Measurements from ENCODE around the gene ELK3. TPM values are rescaled to one million over a fixed set of nuclear protein-coding genes. Genes with fewer than 3 reads are reported as not detected.

Gene ELK3
- total and polyA plus RNA-seq, 2 of the 13 experiments (the other 11 are each of a cell fraction or from before 2014, with no cell fraction given), result 2.9 to 3.2 TPM

DNA sequence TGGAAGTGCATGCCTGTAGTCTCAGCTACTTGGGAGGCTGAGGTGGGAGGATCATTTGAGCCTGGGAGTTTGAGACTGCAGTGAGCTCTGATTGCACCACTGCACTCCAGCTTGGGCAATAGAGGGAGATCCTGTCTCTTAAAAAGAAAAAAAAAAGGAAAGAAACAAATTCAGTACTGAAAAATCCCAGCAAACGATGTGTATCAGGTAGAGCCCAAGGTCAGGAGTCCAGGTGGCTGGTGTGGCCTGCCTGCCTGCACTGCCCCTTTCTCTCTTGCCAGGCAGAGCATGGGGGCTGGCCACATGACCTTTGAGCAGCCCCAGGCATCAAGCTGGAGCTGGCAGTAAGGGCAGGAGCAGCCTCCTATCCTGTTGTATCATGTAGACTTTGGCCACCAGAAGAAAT lies 31.8 kb downstream of the ELK3 start (continued):
- TF ChIP-seq, protein P1, sequence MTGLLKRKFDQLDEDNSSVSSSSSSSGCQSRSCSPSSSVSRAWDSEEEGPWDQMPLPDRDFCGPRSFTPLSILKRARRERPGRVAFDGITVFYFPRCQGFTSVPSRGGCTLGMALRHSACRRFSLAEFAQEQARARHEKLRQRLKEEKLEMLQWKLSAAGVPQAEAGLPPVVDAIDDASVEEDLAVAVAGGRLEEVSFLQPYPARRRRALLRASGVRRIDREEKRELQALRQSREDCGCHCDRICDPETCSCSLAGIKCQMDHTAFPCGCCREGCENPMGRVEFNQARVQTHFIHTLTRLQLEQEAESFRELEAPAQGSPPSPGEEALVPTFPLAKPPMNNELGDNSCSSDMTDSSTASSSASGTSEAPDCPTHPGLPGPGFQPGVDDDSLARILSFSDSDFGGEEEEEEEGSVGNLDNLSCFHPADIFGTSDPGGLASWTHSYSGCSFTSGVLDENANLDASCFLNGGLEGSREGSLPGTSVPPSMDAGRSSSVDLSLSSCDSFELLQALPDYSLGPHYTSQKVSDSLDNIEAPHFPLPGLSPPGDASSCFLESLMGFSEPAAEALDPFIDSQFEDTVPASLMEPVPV (CRISPR knock-in tag; IDR thresholded peaks at IDR 0.05), result no peak
- no peak for TF ChIP-seq BCL6 (CRISPR knock-in tag; IDR thresholded peaks at IDR 0.05)
- peak; percentile 31; the same call in 1 of the 2 replicates for TF ChIP-seq NR2F6 (IDR thresholded peaks at IDR 0.05)
- peak; percentile 48; the same call in 1 of the 2 replicates for TF ChIP-seq NR2F6 (CRISPR knock-in tag; IDR thresholded peaks at IDR 0.05)
- no peak for TF ChIP-seq NFE2 (CRISPR knock-in tag; IDR thresholded peaks at IDR 0.05)
- TF ChIP-seq KLF6 (CRISPR knock-in tag; IDR thresholded peaks at IDR 0.05), result no peak
- TF ChIP-seq, protein P2, sequence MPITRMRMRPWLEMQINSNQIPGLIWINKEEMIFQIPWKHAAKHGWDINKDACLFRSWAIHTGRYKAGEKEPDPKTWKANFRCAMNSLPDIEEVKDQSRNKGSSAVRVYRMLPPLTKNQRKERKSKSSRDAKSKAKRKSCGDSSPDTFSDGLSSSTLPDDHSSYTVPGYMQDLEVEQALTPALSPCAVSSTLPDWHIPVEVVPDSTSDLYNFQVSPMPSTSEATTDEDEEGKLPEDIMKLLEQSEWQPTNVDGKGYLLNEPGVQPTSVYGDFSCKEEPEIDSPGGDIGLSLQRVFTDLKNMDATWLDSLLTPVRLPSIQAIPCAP (CRISPR knock-in tag; IDR thresholded peaks at IDR 0.05; ENCODE audit: low read depth), result no peak
- no peak for TF ChIP-seq ARNTL (CRISPR knock-in tag; IDR thresholded peaks at IDR 0.05)
- peak; percentile 54; the same call in 1 of the 2 replicates for TF ChIP-seq ZNF556 (CRISPR knock-in tag; IDR thresholded peaks at IDR 0.05; ENCODE audit: borderline replicate concordance)
- TF ChIP-seq MAZ (IDR thresholded peaks at IDR 0.05; ENCODE audit: borderline replicate concordance, low read depth, low read length), result peak; percentile 55; the same call in 1 of the 2 replicates
- no peak for TF ChIP-seq MAZ (CRISPR knock-in tag; IDR thresholded peaks at IDR 0.05; ENCODE audit: low read depth)
- peak; percentile 62; the same call in 1 of the 2 replicates for TF ChIP-seq PHF21A (CRISPR knock-in tag; IDR thresholded peaks at IDR 0.05)
- TF ChIP-seq ZNF317 (CRISPR knock-in tag; IDR thresholded peaks at IDR 0.05), result no peak
- TF ChIP-seq GTF2F1 (IDR thresholded peaks at IDR 0.05; ENCODE audit: low read length), result no peak
- TF ChIP-seq MATR3 (CRISPR knock-in tag; IDR thresholded peaks at IDR 0.05), result no peak
- TF ChIP-seq, protein P3, sequence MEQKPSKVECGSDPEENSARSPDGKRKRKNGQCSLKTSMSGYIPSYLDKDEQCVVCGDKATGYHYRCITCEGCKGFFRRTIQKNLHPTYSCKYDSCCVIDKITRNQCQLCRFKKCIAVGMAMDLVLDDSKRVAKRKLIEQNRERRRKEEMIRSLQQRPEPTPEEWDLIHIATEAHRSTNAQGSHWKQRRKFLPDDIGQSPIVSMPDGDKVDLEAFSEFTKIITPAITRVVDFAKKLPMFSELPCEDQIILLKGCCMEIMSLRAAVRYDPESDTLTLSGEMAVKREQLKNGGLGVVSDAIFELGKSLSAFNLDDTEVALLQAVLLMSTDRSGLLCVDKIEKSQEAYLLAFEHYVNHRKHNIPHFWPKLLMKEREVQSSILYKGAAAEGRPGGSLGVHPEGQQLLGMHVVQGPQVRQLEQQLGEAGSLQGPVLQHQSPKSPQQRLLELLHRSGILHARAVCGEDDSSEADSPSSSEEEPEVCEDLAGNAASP (CRISPR knock-in tag; IDR thresholded peaks at IDR 0.05; ENCODE audit: borderline replicate concordance), result 0 out of 2 replicates have a peak, but pooled peaks have one; percentile 18
- peak; percentile 64; the same call in 1 of the 2 replicates for TF ChIP-seq ZNF430 (CRISPR knock-in tag; IDR thresholded peaks at IDR 0.05)
- TF ChIP-seq, protein P4, sequence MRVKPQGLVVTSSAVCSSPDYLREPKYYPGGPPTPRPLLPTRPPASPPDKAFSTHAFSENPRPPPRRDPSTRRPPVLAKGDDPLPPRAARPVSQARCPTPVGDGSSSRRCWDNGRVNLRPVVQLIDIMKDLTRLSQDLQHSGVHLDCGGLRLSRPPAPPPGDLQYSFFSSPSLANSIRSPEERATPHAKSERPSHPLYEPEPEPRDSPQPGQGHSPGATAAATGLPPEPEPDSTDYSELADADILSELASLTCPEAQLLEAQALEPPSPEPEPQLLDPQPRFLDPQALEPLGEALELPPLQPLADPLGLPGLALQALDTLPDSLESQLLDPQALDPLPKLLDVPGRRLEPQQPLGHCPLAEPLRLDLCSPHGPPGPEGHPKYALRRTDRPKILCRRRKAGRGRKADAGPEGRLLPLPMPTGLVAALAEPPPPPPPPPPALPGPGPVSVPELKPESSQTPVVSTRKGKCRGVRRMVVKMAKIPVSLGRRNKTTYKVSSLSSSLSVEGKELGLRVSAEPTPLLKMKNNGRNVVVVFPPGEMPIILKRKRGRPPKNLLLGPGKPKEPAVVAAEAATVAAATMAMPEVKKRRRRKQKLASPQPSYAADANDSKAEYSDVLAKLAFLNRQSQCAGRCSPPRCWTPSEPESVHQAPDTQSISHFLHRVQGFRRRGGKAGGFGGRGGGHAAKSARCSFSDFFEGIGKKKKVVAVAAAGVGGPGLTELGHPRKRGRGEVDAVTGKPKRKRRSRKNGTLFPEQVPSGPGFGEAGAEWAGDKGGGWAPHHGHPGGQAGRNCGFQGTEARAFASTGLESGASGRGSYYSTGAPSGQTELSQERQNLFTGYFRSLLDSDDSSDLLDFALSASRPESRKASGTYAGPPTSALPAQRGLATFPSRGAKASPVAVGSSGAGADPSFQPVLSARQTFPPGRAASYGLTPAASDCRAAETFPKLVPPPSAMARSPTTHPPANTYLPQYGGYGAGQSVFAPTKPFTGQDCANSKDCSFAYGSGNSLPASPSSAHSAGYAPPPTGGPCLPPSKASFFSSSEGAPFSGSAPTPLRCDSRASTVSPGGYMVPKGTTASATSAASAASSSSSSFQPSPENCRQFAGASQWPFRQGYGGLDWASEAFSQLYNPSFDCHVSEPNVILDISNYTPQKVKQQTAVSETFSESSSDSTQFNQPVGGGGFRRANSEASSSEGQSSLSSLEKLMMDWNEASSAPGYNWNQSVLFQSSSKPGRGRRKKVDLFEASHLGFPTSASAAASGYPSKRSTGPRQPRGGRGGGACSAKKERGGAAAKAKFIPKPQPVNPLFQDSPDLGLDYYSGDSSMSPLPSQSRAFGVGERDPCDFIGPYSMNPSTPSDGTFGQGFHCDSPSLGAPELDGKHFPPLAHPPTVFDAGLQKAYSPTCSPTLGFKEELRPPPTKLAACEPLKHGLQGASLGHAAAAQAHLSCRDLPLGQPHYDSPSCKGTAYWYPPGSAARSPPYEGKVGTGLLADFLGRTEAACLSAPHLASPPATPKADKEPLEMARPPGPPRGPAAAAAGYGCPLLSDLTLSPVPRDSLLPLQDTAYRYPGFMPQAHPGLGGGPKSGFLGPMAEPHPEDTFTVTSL (CRISPR knock-in tag; IDR thresholded peaks at IDR 0.05; ENCODE audit: borderline replicate concordance), result peak; percentile 42; the same call in 1 of the 2 replicates
- TF ChIP-seq KAT8 (CRISPR knock-in tag; IDR thresholded peaks at IDR 0.05), result no peak
- TF ChIP-seq PLRG1 (conservative IDR thresholded peaks at IDR 0.05), result no peak
- no peak for TF ChIP-seq ZNF20 (CRISPR knock-in tag; IDR thresholded peaks at IDR 0.05)
- no peak for TF ChIP-seq ZBTB1 (CRISPR knock-in tag; IDR thresholded peaks at IDR 0.05; ENCODE audit: borderline replicate concordance)

Measured in HepG2 (cell line).